HG03571 (cell line): ENCODE measurements around the gene SCUBE2.

ENCODE experiments used
- ATAC-seq: cut with Tn5 transposase; IDR thresholded peaks from one replicate; pipeline ENCODE4 v1.9.1; 2021; ENCODE audit not compliant: unreplicated experiment

The SCUBE2 gene

DNA sequence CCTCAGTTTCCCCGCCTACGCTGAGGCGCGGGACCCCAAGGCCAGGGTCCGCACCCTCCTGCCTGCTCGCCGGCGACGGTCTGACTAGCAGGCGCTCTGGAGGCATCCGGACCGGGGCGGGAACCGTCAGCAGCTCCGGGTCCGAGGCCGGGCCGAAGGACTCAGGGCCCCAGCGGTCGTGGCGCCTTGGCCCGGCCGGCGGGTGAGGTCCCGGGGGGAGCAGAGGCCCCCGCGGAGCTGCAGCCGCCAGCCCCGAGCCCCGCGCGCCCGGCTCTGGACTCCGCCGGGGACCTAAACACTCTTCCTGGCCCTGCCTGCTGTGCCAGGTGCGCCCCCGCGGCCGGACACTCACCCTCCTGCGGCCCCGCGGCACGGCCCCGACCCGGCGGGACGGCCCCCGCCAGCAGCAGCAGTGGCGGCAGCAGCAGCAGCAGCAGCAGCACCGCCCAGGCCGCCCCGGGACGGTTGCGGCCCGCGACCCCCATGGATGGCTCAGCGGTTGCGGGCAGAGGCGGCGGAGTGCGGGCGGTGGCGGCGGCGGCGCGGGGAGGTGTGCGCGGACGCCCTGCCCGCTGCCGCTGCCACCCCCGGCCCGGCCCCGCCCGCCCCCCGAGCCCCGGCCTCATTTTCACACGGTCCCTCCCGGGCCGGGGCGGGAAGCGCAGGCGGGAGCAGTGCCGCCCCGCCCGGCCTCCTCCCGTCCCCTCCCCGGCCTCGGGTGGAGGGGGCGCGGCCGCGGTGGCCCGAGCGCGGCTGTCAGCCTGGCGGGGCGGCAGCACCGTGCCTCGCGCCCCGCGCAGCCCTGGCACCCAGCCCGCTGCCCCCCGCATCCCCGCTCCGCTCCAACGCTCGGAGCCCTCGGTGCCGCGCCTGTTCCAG, at the start of gene SCUBE2:
SCUBE2 (minus strand) TSS at position 556 of the 879 bp plus-strand sequence; CDS start at position 485, 71 bp downstream.
- ATAC-seq = no peak

DNA sequence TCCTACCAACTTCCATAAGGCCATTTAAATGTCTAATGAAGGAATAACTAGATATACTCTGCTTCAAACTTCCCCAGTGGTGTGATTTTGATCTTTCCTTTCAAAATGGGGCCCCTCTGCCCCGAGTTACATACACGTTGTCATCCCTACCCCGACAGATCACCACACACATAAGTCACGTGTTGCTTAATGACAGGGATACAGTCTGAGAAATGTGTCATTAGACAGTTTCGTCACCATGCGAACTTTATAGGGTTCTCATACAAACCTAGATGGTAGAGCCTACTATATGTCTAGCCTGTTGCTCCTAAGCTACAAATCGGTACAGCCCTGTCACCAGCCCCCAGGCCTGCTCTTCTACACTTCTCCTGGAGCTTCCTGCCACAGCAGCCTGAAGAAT, 49.8 kb upstream of the SCUBE2 start:
- ATAC-seq = no peak

DNA sequence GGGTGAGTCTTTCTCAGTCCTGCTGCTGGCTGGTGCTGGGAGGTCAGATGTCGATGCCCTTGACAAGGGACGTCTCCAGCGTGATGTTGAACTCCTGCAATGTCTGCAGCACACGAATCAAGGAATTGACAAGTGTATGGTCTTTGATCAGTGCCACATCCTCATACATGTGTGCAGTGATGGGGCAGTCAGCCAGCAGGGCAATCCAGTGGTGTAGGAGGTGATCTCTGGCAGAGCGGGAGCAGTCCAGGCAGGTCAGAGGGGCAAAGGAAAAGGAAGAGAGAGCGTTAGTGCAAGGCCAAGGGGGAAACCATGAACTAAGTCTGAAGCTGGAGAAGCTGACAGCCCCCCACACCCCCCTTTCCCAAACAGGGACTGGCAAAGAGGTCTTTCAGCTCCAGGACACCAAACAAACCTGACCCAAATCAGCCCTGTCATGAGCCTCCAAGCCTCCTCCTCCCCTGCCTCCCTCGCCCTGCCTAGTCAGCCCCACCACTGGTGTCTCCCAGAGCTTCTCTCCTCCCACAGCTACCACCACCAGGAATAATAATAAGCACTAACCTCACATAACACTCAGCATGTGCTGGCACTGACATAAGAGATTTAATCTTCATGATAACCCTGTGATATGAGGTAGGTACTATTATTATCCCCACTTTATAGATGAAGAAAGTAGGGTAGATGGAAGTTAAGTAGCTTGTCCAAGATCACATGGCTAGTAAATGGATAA, 48.4 kb upstream of the SCUBE2 start:
- ATAC-seq = no peak

DNA sequence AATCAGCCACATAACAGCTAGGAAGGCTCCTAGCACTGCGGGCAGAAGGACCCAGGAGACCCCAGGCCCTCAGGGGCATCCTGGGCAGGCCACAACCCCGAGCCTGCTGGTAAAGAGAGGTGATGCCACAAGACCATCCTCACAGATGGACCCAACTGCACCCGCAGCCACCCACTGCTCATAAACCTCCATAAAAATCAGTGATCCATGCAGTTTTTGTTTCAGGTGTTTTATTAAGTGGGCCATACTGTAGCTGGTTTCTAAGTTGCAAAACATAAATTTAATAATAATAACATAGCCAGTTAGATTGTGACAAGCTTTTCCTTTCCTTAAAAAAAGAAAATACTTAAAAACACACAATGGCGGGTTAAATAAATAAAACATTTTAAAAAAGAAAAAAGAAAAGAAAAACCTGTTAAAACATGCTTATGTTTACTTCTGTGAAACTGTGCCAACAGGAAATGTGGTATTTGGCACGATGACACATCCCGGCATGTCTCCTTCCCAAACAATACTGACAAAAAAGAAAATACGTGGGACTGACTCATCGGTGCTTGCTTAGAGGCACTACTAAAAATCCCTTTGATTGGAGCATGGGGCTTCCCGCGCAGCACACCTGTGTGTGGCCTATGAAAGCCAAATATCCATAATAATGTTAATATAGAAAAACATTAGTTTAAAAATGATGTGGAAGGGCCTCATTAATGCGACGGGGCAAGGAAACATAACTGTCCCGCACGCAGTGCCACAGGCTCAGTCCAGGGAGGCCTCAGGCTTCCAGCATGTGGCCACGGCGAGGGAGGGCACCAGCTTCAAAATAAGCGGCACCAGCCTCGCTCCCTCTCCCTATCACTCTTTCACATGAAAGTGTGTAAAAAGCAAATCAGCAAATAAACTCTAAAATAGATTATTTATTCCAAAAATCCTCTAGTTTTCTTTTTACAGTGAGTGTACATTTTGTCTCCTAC, 47.5 kb upstream of the SCUBE2 start:
- ATAC-seq = no peak

DNA sequence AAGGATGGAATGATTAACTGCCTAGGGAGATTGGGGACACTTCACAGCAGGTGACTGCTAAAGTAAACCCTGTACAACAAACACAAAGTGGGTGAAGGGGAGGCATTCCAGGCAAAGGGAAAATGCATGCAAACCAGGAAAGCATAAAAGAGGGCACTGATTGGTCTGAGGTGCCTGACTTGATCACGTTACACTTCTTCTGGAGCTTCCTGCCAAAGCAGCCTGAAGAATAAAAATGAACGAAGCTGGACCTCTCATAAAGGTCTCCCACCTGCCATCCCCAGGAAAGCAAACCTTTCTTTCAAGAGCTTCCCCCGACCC, 46.7 kb upstream of the SCUBE2 start:
- no peak for ATAC-seq

DNA sequence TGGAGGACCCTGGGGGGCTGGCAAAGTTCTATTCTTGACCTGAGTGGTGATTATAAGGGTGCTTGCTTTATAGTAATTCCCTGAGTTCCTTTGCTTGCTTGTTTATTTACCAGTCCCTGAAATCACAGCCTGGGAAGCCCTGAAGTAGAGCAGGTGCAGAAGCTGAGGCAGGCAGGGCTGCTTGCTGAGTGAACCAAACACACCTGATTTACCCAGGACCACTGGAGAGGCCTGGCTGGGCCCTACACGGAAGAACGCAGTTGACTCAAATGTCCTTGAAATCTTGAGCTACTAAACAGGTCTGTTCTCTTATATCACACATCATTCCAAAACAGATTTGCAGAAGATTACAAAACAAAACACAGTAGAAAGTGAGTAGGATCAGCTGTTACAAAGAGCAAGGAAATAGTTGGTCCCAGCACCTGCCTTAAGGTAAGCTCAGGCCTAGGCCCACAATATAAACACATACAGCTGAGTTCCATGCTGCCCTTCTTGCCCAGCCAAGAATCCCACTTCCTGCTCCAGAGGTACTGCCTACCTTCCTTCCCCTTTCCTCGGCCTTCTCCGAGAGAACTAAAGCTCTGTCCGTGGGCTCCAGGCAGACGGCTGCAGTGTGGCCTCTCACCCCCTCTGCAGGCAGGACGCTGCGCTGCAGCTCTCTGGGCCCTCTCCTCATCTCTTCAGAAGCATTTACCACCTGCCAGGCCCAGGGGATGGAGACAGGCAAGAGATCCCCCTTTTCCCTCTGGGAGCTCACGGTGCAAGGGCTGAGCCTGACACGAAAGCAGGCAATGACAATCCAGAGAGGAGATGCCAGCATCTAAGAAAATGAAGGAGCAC, 46.1 kb upstream of the SCUBE2 start:
- ATAC-seq = peak; percentile 86

DNA sequence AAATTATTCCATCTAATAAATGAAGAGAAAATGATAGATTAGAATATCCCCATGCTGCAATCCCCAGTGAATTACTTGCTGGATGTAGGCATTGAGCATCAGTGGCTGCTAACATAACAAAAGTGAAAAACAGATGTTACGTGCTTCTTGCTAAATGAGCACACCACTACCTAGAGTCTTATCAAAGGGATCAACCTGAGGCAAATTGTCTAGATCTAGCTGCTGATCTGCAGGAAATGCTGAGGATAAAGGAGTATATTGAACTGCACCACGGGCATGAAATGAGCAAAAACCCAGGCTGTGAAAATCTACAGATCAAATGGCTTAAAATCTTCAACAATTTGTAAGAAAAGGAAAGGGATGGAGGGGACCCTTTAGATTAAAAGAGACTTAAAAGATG, 45.3 kb upstream of the SCUBE2 start:
- ATAC-seq = no peak

DNA sequence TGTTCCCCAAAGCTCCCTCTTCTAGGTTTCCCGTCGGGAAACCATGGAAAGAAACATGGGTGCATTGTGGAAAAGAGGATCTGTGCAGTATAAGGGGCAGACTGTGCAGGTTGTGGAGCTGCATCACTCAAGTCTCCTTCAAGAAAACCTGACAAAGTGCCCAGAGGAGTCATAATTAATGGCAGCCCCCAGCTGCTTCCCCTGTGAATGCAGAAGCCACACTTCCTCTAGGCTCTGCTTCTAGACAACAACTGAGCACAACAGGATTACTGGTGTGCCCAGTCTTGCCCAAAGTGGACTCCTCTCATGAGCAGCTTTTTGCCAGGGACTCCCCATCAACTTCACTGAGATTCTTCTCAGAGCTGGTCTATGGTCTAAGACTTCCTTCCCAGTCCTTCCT, 42.6 kb upstream of the SCUBE2 start:
- ATAC-seq = no peak

DNA sequence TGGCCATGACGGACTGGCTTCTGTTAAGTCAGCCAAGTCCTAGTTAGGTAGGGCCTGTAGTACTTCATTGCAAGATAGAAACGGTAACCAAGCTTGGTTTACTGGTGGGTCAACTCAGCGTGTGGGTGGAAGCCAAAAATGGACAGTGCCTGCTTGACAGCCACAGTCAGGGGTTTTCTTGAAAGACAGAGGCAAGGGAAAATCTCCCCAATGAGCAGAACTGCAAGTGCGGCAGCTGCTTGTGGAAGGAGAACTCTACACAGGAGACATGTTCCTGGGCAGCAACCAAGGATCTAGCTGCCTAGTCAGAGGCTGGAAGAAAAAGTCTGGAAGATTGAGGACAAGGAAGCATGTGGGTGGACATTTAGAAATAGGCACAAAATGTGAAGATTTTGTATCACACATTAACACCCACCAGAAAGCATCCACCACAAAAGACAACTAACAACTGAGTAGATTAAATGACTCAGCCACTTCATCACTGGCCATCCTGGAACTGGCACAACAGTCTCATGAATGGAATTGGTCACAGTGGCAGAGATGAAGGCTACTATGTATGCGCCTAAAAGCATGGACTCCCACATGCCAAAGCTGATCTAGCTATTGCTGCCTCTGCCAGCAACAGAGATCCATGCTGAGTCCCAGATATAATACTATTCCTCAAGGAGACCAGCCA, 40.9 kb upstream of the SCUBE2 start:
- ATAC-seq = no peak

DNA sequence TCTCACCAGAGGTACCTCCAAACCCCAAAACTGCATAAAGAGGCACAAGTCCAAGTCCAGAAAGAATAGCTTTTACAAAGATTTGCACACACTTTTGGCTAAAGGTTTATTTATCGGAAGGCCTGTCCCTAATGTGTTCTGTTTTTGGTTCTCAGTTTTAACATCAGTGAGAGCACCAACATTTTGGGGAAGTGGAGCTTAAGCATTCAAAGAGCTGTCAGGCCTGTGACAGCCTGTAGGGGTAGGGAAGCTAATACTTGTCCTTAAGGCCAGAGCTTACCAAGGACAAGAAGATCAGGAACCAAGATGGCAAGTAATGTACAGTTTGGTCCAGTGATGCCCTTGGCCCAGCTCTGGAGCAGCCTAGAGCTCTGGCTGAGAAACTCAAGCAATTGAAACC, 38.9 kb upstream of the SCUBE2 start:
- ATAC-seq = no peak

DNA sequence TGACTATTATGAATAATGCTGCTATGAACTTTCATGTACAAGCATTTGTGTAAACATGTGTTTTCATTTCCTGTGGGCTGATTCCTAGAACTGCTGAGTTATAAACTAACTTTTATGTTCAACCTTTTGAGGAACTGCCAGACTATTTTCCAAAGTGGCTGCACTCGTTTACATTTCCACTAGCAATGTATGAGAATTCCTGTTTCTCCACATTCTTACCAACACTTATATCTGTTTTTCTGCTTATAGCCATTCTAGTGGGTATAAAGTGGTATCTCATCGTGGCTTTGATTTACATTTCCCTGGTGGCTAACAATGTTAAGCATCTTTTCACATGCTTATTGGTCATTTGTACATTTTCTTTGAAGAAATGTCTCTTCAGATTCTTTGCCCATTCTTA, 35.2 kb upstream of the SCUBE2 start:
- no peak for ATAC-seq

DNA sequence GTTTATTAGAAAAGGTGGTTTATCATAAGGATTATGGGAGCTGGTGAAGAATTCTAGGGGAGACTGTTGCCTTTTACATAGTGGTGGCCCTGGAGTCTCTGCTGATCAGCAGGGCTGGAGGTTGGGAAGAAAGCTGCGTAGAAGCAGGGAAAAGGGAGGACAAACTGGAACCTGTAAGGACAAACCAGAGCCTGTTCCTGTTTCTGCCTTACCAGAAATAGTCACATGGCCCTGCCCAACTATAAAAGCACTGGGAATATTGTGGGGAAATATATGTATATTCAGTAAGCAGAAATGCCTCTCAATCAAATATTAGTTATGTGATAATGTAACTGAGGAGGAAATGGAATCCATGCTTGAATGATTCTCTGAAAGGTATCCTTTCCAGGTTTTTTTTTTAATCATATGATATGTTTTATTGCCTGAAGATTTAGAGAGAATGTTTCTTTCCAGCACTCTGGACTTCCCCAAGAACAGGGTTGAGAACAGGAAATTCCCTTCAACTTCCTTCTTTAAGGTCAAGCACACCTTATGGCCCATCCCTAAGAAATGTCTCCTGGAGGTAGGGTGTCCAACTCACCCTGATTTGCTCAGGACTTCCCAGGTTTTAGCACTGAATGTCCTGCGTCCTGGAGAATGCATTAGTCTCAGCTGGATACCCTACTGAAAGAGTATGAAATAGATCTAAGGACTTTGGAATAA, 33.9 kb upstream of the SCUBE2 start:
- ATAC-seq = no peak

DNA sequence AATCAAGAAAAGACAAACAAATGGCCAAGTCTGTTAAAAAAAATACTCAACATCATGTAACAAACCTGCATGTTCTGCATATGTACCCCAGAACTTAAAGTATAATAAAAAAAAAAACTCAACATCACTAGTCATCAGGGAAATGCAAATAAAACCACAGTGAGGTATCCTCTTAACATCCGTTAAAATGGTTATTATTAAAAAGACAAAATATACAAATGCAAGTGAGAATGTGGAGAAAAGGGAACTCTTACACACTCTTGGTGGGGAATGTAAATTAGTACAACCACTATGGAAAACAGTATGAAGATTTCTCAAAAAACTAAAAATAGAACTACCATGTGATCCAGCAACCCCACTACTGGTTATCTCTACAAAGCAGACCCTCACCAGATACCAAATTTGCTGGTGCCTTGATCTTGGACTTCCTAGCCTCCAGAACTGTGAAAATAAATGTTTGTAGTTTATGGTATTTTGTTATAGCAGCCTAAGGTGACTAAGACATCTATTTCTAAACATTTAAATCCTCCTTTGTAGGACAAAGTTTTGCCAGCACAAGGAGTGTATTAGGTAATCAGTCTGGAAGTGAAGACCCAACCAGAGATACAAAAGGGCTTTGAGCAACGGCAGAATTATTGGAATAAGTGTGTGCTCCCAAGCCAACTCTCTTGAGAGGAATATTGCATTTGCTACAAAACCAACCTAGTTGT, 32.4 kb upstream of the SCUBE2 start:
- no peak for ATAC-seq

DNA sequence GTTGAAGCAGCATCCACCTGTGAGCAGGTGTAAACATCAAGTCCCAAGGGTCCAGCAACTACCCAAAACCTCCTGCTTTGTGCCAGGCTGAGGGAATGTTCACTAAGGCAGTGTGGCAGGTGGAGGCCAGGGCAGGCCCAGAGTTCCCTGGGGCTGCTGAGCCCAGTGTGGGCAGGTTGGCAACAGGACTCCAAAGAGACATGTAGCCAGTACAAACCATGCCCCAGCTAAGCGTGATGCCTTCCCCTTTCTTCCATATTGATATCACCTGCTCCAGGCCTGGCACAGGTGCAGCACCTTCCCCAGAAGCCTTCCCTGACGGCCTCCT, 30.0 kb upstream of the SCUBE2 start:
- ATAC-seq = no peak

DNA sequence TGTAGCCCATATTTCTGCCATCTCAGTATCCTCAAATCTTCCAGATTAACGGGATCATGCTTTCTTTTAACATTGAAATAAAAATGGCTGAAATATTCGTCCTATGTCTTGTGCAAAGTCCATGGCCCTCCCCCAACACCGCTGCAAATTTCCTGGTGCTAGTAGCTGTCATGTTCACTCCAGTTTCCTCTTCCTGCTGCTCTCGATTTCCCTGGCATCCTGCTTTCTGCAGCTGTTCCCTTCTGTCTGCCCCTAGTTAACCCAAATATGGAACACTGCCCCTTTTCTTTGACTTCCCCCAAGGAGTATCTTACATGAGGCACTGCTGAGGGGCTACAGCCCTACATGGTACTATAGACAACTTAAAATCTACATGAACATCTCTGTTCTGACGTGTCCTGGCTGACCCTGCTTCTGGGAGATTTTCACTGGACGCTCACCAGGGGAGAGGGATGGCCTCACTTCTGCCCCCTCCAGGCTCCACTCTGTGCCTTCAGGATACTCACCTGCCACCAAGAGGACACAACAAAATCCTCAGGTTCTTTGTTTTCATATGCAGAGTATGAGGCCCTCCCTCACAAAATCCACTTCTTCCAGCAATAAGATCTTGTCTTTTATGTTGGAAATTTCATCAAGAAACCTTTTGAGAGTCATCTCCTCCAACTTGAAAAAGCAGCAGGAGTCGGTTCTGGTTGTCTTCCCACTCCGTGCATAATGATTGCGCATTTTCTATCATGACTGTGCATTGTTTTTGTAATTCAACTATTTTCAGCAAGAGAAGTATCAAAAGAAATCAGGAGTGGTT, 29.5 kb upstream of the SCUBE2 start:
- no peak for ATAC-seq

DNA sequence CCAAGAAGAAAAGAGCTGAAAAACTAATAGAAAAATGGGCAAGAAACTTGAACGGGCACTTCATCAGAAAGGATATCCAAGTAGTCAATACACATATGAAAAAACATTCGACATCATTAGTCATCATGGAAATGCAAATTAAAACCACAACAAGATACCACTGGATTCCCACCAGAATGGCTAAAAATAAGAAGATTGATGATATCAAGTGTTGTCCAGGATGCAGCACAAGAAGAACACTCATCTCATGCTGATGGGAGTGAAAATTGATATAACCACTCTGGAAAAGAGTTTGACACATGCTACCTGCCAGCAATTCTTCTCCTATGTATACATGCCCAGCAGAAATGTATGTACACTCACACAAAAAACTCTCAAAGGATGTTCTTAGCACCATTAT, 26.9 kb upstream of the SCUBE2 start:
- ATAC-seq = no peak

DNA sequence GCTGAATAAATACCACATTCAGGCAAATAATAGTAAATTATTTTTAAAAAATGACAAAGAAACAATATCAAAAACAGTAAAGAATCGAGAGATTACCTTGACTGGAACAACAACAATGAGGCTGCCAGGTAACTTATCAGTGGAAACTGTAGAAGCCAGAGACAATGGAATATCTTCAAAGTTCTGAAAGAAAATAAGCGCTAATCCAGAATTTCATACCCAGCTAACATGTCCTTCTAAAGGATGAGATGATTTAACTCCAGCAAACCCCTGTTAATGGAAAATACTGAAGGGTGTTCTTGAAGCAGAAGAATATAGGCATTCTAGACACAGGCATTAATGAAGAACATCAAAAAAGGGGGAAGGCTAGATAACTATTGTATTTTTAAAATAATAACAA, 20.7 kb upstream of the SCUBE2 start:
- no peak for ATAC-seq
